ENCODE measurements around the gene KRTCAP2.

KRTCAP2 gene

GRCh38 chr1:155206891-155207805 is 34.0 kb upstream of the KRTCAP2 start:
- Histone ChIP-seq H3K27me3 (ENCODE audit: insufficient read depth, low read length) (no peaks in the 10 kb centered on the region), H2AFZ (ENCODE audit: low read depth, low read length) (no peak overlapping the region), H3K36me3 (ENCODE audit: insufficient read depth, low read length) (peaks cover 28% of the 10 kb centered on the region), H3K9me3 (ENCODE audit: low read length) (no peaks in the 10 kb centered on the region), H3K4me1 (ENCODE audit: insufficient read depth, low read length) (peaks cover 30% of the 10 kb centered on the region), H3K4me3 (ENCODE audit: low read length) (peak overlapping the region; percentile 66)

- H3K9me3 ChIP-seq (ENCODE audit: low read length), result no peaks in the 10 kb centered on the region
- H3K27me3 ChIP-seq (ENCODE audit: insufficient read depth, low read length), result no peaks in the 10 kb centered on the region
- H2AFZ ChIP-seq (ENCODE audit: low read depth, low read length), result no peak overlapping the region
- H3K36me3 ChIP-seq (ENCODE audit: insufficient read depth, low read length), result peaks cover 33% of the 10 kb centered on the region
- no peak overlapping the region for H3K4me3 ChIP-seq (ENCODE audit: low read length)
- H3K4me1 ChIP-seq (ENCODE audit: insufficient read depth, low read length), result peaks cover 32% of the 10 kb centered on the region
Observed at GRCh38 chr1:155205969-155206593, 33.0 kb upstream of the KRTCAP2 start.

- Histone ChIP-seq H3K36me3 (ENCODE audit: insufficient read depth, low read length) (peaks cover 44% of the 10 kb centered on the region), H3K4me3 (ENCODE audit: low read length) (no peak overlapping the region), H3K27me3 (ENCODE audit: insufficient read depth, low read length) (no peaks in the 10 kb centered on the region), H3K9me3 (ENCODE audit: low read length) (no peaks in the 10 kb centered on the region), H3K4me1 (ENCODE audit: insufficient read depth, low read length) (peaks cover 29% of the 10 kb centered on the region), H2AFZ (ENCODE audit: low read depth, low read length) (no peak overlapping the region)
Observed at GRCh38 chr1:155205035-155205434, 31.9 kb upstream of the KRTCAP2 start.

- no peak overlapping the region for H3K4me3 ChIP-seq (ENCODE audit: low read length)
- H3K36me3 ChIP-seq (ENCODE audit: insufficient read depth, low read length), result peaks cover 60% of the 10 kb centered on the region
- no peaks in the 10 kb centered on the region for H3K27me3 ChIP-seq (ENCODE audit: insufficient read depth, low read length)
- peaks cover 23% of the 10 kb centered on the region for H3K4me1 ChIP-seq (ENCODE audit: insufficient read depth, low read length)
- H3K9me3 ChIP-seq (ENCODE audit: low read length), result no peaks in the 10 kb centered on the region
- no peak overlapping the region for H2AFZ ChIP-seq (ENCODE audit: low read depth, low read length)
Observed at GRCh38 chr1:155202731-155203515, 29.8 kb upstream of the KRTCAP2 start.

- H3K4me3 ChIP-seq (ENCODE audit: low read length), result no peak overlapping the region
Observed at GRCh38 chr1:155202198-155202597, 29.1 kb upstream of the KRTCAP2 start.

GRCh38 chr1:155200920-155201319 is 27.8 kb upstream of the KRTCAP2 start:
- Histone ChIP-seq H2AFZ (ENCODE audit: low read depth, low read length) (no peak overlapping the region), H3K4me1 (ENCODE audit: insufficient read depth, low read length) (peaks cover 29% of the 10 kb centered on the region), H3K4me3 (ENCODE audit: low read length) (no peak overlapping the region), H3K36me3 (ENCODE audit: insufficient read depth, low read length) (peaks cover 75% of the 10 kb centered on the region), H3K9me3 (ENCODE audit: low read length) (no peaks in the 10 kb centered on the region), H3K27me3 (ENCODE audit: insufficient read depth, low read length) (no peaks in the 10 kb centered on the region)

More at GRCh38 chr1:155202198-155202597, 29.1 kb upstream of the KRTCAP2 start:
- Histone ChIP-seq H3K9me3 (ENCODE audit: low read length) (no peaks in the 10 kb centered on the region), H3K27me3 (ENCODE audit: insufficient read depth, low read length) (no peaks in the 10 kb centered on the region), H3K4me1 (ENCODE audit: insufficient read depth, low read length) (peaks cover 25% of the 10 kb centered on the region), H3K36me3 (ENCODE audit: insufficient read depth, low read length) (peaks cover 67% of the 10 kb centered on the region), H2AFZ (ENCODE audit: low read depth, low read length) (no peak overlapping the region)

- H2AFZ ChIP-seq (ENCODE audit: low read depth, low read length), result no peak overlapping the region
- H3K4me3 ChIP-seq (ENCODE audit: low read length), result no peak overlapping the region
- H3K36me3 ChIP-seq (ENCODE audit: insufficient read depth, low read length), result peaks cover 69% of the 10 kb centered on the region
- H3K9me3 ChIP-seq (ENCODE audit: low read length), result no peaks in the 10 kb centered on the region
- H3K27me3 ChIP-seq (ENCODE audit: insufficient read depth, low read length), result no peaks in the 10 kb centered on the region
- H3K4me1 ChIP-seq (ENCODE audit: insufficient read depth, low read length), result peaks cover 25% of the 10 kb centered on the region
Observed at GRCh38 chr1:155199792-155200191, 26.7 kb upstream of the KRTCAP2 start.

- Histone ChIP-seq H2AFZ (ENCODE audit: low read depth, low read length) (no peak overlapping the region), H3K4me3 (ENCODE audit: low read length) (no peak overlapping the region), H3K9me3 (ENCODE audit: low read length) (no peaks in the 10 kb centered on the region), H3K4me1 (ENCODE audit: insufficient read depth, low read length) (peaks cover 30% of the 10 kb centered on the region), H3K27me3 (ENCODE audit: insufficient read depth, low read length) (no peaks in the 10 kb centered on the region), H3K36me3 (ENCODE audit: insufficient read depth, low read length) (peaks cover 68% of the 10 kb centered on the region)
Observed at GRCh38 chr1:155198547-155198906, 25.4 kb upstream of the KRTCAP2 start.

- Histone ChIP-seq H3K4me1 (ENCODE audit: insufficient read depth, low read length) (peaks cover 34% of the 10 kb centered on the region), H3K4me3 (ENCODE audit: low read length) (no peak overlapping the region), H2AFZ (ENCODE audit: low read depth, low read length) (no peak overlapping the region), H3K27me3 (ENCODE audit: insufficient read depth, low read length) (no peaks in the 10 kb centered on the region), H3K9me3 (ENCODE audit: low read length) (no peaks in the 10 kb centered on the region), H3K36me3 (ENCODE audit: insufficient read depth, low read length) (peaks cover 63% of the 10 kb centered on the region)
Observed at GRCh38 chr1:155197901-155198546, 24.9 kb upstream of the KRTCAP2 start.

- H3K4me3 ChIP-seq (ENCODE audit: low read length), result peak overlapping the region; percentile 63
- H3K4me1 ChIP-seq (ENCODE audit: insufficient read depth, low read length), result peaks cover 41% of the 10 kb centered on the region
Observed at GRCh38 chr1:155196893-155197638, 24.0 kb upstream of the KRTCAP2 start.

GRCh38 chr1:155196103-155196892 is 23.2 kb upstream of the KRTCAP2 start:
- Histone ChIP-seq H3K4me3 (ENCODE audit: low read length) (peak overlapping the region; percentile 63), H3K9me3 (ENCODE audit: low read length) (no peaks in the 10 kb centered on the region), H3K36me3 (ENCODE audit: insufficient read depth, low read length) (peaks cover 46% of the 10 kb centered on the region), H2AFZ (ENCODE audit: low read depth, low read length) (no peak overlapping the region), H3K4me1 (ENCODE audit: insufficient read depth, low read length) (peaks cover 40% of the 10 kb centered on the region), H3K27me3 (ENCODE audit: insufficient read depth, low read length) (no peaks in the 10 kb centered on the region)

More at GRCh38 chr1:155196893-155197638, 24.0 kb upstream of the KRTCAP2 start:
- no peaks in the 10 kb centered on the region for H3K27me3 ChIP-seq (ENCODE audit: insufficient read depth, low read length)
- peaks cover 54% of the 10 kb centered on the region for H3K36me3 ChIP-seq (ENCODE audit: insufficient read depth, low read length)
- no peaks in the 10 kb centered on the region for H3K9me3 ChIP-seq (ENCODE audit: low read length)
- no peak overlapping the region for H2AFZ ChIP-seq (ENCODE audit: low read depth, low read length)
